Astrocyte of the hippocampus (primary cell): ENCODE measurements around the gene HSD17B7.
A peak's percentile ranks its signal among the peaks of the same experiment; 100 is the strongest.

ENCODE experiments used
- DNase-seq: peaks from one replicate; pipeline ENCODE4 v3.0.0; 2011; ENCODE audit warnings: low read depth, low spot score

Gene HSD17B7

DNA sequence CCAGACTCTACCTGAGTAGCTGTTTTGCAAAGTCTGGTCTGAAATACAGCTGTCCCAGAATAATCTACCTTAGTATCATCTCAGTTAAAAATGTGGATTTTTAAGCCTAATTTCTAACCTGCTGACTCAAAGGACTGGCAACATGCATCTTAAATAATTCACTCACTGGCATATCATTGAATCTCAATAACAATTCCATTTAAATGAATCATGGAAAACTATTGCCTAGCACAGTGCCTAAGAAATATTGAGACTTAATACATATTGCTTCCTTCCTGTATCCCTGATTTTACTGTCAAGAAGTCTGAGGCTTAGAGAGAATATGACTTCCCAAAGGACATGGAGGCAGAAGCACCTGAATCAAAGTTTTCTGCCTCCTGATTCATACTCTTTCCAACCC lies 67.3 kb downstream of the HSD17B7 start:
- no peak for DNase-seq

DNA sequence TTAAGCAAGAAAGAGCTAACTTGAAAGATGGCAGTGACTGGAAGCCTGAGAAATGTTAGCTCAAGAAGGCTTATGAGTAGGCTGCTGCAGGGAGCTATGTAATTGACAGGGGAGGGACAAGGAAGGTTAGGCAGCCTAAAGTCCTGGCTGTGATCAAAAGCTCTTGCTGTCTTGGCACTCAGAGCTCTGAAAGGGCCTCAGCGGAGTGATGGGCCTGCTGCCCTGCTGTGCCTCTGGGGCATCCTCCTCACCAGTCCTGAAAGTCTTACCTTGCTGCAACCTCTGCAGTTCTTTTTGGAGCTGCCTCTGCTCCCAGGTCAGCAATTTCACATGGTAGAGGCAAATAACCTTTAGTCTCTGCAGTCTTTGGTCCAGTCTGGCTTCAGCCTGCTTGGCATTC lies 68.7 kb downstream of the HSD17B7 start:
- no peak for DNase-seq

DNA sequence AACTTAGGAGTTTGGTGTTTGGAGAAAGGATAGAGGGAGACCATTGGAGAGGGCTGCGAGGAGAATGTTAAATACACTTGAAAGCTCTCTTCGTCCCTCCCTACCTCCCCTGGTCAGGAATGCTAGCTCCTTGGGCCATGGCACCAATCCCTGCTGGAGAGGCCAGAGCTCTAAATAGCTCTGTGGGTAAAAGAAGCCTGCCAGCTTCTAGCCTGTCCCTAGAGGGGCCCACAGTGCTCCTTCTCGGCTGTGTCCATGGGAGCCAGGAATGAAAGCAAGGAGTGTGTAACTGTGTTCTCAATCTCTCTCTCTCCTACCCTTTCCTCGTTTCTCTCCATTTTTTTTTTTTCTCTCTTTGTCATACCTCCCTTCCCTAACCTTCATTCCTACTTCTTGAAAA lies 70.6 kb downstream of the HSD17B7 start, which contains the start of gene CCDC190:
TSS of gene CCDC190 (minus strand) at position 75 of the 400 bp plus-strand sequence. CDS start 1,529 bp downstream, outside the sequence.
- DNase-seq, result peak; percentile 86

DNA sequence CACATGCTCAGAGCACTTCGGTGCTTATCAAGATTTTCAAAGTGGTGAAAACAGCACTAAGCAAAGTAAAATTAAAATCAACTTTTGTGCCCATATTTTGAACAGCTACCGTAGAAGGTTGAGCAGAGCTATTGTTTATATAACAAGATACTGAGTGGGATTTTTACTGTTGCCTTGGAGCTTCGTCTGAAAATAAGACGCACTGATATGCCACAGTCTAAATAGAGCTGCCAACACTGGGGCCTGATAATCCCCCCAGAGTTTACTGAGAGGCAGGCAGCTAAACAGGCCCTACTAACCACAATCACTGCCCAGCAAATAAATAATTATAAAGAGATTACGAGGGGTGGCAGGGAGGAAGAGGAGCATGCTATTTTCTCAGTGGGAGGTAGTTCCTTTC lies 71.1 kb downstream of the HSD17B7 start:
- peak; percentile 44 for DNase-seq
